ENCODE measurements around the gene SYT10. TPM values are rescaled to one million over a fixed set of nuclear protein-coding genes. Genes with fewer than 3 reads are reported as not detected.

SYT10 gene
- total RNA-seq = not detected

GRCh38 chr12:33439587-33440011 lies at the start of gene SYT10:
SYT10 (minus strand) TSS chr12:33439819; CDS start chr12:33439522, 297 bp downstream.
- DNase-seq (ENCODE audit: low spot score) = no peak
- no peak for TF ChIP-seq CTCF (IDR thresholded peaks at IDR 0.05)
- ATAC-seq (ENCODE audit: low FRiP score) = peak; percentile 14

- no peak for DNase-seq (ENCODE audit: low spot score)
- TF ChIP-seq CTCF (IDR thresholded peaks at IDR 0.05) = no peak
- ATAC-seq (ENCODE audit: low FRiP score) = no peak
Observed at GRCh38 chr12:33488036-33488435, 48.4 kb upstream of the SYT10 start.

GRCh38 chr12:33486058-33486457 lies 46.4 kb upstream of the SYT10 start:
- DNase-seq (ENCODE audit: low spot score) (no peak), ATAC-seq (ENCODE audit: low FRiP score) (no peak)
- TF ChIP-seq CTCF (IDR thresholded peaks at IDR 0.05) = no peak

- no peak for TF ChIP-seq CTCF (IDR thresholded peaks at IDR 0.05)
- ATAC-seq (ENCODE audit: low FRiP score) = no peak
- DNase-seq (ENCODE audit: low spot score) = no peak
Observed at GRCh38 chr12:33484161-33484560, 44.5 kb upstream of the SYT10 start.

- ATAC-seq (ENCODE audit: low FRiP score) (no peak), DNase-seq (ENCODE audit: low spot score) (no peak)
- no peak for TF ChIP-seq CTCF (IDR thresholded peaks at IDR 0.05)
Observed at GRCh38 chr12:33480366-33480765, 40.7 kb upstream of the SYT10 start.

- DNase-seq (ENCODE audit: low spot score) (no peak), ATAC-seq (ENCODE audit: low FRiP score) (no peak)
- TF ChIP-seq CTCF (IDR thresholded peaks at IDR 0.05) = no peak
Observed at GRCh38 chr12:33476058-33476457, 36.4 kb upstream of the SYT10 start.

GRCh38 chr12:33472299-33472698 lies 32.7 kb upstream of the SYT10 start:
- ATAC-seq (ENCODE audit: low FRiP score) (no peak), DNase-seq (ENCODE audit: low spot score) (no peak)
- TF ChIP-seq CTCF (IDR thresholded peaks at IDR 0.05) = no peak
